GM13976 (cell line): ENCODE results near the gene TIAM1.

Source experiments
- DNase-seq: peaks from one replicate; pipeline ENCODE4 v3.0.0; 2012; ENCODE audit warnings: low spot score
- in situ Hi-C: fragments of 300-500 bp; cut with MboI; formaldehyde crosslinking; loops from one replicate; pipeline ENCODE4 v1.12.0; 2022; ENCODE audit warnings: low sequenced_read_pairs, mixed read lengths, inconsistent platforms; ENCODE audit not compliant: unreplicated experiment
- TF ChIP-seq, protein P1 (sequence below): IDR thresholded peaks from 2 replicates; pipeline ENCODE4 v1.5.1; 2012; ENCODE audit warnings: borderline replicate concordance, mild to moderate bottlenecking; ENCODE audit not compliant: insufficient read depth; ENCODE audit errors: extremely low read depth, missing control alignments, control extremely low read depth

The TIAM1 gene

DNA sequence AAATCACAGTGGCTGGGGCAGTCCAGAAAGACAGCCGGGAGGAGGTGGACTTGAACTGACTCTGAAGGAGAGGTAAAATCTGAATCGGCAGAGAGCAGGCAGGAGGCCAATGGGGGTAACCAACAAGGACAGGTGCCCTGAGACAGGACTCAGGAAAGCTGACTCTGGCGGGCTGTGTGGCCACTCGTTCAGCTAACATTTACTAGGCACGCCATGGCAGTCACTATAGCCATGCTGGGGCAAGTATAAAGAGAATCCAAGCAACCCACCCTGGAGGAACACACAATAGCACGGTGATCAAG lies 7.4 kb downstream of the TIAM1 start:
- no peak for DNase-seq
- in situ Hi-C loops: no loop called here
- TF ChIP-seq, protein P1, sequence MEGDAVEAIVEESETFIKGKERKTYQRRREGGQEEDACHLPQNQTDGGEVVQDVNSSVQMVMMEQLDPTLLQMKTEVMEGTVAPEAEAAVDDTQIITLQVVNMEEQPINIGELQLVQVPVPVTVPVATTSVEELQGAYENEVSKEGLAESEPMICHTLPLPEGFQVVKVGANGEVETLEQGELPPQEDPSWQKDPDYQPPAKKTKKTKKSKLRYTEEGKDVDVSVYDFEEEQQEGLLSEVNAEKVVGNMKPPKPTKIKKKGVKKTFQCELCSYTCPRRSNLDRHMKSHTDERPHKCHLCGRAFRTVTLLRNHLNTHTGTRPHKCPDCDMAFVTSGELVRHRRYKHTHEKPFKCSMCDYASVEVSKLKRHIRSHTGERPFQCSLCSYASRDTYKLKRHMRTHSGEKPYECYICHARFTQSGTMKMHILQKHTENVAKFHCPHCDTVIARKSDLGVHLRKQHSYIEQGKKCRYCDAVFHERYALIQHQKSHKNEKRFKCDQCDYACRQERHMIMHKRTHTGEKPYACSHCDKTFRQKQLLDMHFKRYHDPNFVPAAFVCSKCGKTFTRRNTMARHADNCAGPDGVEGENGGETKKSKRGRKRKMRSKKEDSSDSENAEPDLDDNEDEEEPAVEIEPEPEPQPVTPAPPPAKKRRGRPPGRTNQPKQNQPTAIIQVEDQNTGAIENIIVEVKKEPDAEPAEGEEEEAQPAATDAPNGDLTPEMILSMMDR: no peak

DNA sequence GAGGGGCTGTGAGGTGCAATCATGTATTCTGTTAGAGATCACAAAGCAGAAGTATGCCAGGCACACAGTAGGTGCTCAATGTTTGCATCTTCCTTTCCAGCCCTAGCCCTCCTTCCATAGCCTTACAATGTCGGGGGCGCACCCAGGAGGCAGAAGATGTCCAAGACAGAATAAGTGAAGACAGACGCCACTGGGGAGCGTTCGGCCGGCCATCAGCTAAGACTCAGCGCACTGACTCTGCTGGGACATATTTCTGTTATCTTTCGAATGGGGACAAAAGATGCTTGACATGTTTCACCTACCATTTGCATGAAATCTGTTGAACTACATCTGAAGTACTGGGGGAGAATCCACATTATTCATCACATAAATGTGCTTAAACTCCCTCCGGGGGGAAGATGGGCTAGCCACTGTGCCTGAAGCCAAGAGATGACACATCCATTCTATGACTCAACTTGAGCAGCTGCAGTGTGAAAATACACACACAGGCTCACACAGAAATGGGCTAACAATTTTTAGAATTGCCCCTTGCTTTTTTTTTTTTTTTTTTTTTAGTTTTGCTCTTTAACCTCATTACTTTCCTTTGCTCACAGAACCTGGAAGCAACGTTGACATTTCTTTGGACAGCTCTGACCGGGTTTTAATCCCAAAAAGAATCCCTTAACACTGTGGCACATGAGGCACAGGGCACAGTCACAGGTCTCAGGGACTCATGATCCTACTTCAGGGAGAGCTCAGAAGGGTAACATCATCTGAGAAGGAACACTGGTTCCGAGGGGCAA lies 7.9 kb downstream of the TIAM1 start:
- TF ChIP-seq, protein P1: no peak
- in situ Hi-C loops: no loop called here
- no peak for DNase-seq

DNA sequence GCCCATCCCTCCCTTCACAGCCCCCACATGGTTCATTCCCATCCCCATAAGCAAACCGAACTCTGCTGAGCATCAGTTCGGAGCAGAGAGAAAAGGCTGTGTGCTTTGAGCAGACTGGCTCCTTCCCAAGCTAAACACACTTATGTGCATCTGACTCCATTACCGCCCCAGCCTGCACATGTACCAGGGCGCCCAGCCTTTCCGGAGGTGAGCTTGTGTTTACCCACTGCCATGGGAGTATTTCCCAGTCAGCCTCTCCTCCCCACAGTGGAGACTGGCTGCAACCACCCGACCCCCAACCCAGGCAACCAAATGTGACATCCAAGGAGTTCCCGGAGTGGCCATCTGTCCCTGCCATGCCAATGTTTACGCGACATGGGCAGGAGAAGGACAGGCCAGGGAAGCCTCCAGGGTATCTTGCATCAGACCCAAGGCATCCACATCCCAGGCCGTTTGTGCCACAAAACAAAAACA lies 9.4 kb downstream of the TIAM1 start:
- TF ChIP-seq, protein P1: no peak
- in situ Hi-C loops: no loop called here
- DNase-seq: no peak

DNA sequence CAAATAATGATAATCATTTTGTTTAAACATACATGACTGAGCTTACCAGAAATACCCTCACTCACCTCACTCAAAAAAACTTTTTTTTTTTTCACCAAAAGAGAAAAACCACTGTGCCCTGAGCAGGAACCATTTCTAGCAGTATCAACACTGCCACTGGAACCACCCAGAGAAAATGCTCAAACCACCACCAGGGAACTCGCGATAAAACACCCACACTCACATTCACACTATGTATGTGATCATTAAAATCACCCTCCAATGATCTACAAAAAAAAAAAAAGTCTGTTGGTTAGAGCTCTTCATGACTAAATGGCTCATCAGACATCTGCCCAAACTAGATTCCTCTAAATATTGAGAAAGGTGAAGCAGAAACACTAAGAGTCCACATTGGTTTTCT lies 11.5 kb downstream of the TIAM1 start:
- TF ChIP-seq, protein P1: no peak
- no peak for DNase-seq
- in situ Hi-C loops: no loop called here

DNA sequence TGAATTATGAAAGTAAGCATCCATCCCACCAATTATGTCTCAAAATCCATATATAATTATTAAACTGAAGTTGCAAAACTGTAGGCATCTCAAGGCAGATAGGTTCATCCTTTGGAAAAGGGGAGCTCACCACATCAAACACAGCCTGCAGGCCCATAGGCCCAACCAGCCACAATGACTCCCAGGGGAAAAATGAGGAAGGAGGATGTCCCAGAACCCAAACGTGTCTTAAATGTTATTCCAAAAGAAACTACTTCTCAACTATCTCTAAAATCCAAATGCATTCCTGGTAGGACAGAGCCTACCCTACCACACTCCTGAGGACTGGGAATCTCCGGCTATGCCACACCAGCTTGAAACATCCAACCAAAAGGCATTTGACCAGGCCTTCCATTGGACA lies 12.8 kb downstream of the TIAM1 start:
- in situ Hi-C loops: no loop called here
- TF ChIP-seq, protein P1: no peak
- no peak for DNase-seq

DNA sequence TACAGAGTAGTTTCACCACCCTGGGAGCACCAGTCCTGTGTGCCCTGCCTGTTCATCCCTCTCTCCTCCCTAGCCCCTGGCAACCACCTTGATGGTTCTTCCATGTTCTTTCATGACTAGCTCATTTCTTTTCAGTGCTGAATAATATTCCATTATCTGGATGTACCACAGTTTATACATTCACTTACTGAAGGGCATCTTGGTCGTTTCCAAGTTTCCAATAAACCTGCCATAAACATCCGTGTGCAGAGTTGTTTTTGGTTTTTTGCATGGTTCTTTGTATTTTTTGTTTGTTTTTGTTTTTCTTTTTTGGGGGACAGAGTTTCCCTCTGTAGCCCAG lies 13.9 kb downstream of the TIAM1 start:
- TF ChIP-seq, protein P1: no peak
- no peak for DNase-seq
- in situ Hi-C loops: no loop called here
